H4 (cell line): ENCODE data around the gene PRKAG2. TPM values are rescaled to one million over a fixed set of nuclear protein-coding genes. Genes with fewer than 3 reads are reported as not detected.
"Not testable (repeated sequence)": the region's sequence is repeated elsewhere in the genome, so short reads cannot be mapped to it uniquely, and the experiment has no call there.

Experiments used
- DNase-seq: peaks from one replicate; pipeline ENCODE4 v3.0.0-alpha.2; 2015; ENCODE audit warnings: low spot score
- total RNA-seq: library from RNA; depleted of rRNA; stranded (reverse); fragments of >200 nt; shearing (Covaris generic); gene quantifications from 2 replicates; pipeline ENCODE4 v1.2.3, GENCODE V29; 2014; rRNA removed

PRKAG2 gene
- 7.3 and 11.3 TPM in 2 replicates for total RNA-seq

DNA sequence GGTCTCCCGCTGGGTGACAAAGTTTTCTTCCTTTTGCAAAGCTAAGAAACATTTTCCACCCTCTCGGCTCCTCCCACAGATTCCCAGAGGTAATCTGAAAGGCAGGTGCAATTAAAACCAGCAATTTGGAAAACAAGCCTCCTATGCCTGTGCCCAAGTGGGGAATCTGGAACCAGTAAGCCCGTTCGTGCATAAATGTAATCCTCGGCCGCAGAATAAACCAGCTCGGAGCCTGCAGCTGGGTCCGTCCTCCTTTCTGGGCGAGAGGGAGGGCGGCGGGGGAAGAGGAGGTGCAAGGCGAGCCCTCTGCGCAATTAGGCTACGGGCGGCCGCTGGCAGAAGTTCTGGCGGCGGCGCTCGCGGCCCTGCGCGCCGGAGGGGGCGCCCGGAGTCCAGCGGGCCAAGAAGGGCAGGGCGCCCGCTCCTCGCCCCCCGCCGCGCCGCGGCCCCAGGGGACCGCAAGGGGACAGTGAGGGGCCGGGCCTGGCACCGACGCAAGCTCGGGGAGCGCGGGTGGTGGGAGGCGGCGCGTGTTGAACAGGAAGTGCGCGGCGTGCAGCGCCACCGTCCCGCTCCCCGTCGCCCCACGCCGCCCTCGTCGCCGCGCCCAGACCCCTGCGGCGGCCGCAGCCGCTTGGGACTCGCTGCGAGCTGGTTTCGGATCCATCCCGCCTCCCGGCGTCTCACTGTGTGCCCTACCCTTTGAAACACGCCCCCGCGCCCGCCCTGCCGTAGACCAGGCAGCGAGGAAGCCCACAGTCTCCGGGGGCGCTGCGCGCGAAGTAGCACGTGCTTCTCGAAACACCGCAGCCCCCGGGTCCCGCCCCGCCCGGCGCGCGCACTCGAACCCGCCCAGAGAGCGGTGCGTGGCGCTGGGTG is at the start of gene PRKAG2:
Gene PRKAG2, minus strand, starts transcription at position 217 of the 879 bp plus-strand sequence. CDS start 495 bp downstream, outside the sequence.
- DNase-seq, result peak; percentile 38

DNA sequence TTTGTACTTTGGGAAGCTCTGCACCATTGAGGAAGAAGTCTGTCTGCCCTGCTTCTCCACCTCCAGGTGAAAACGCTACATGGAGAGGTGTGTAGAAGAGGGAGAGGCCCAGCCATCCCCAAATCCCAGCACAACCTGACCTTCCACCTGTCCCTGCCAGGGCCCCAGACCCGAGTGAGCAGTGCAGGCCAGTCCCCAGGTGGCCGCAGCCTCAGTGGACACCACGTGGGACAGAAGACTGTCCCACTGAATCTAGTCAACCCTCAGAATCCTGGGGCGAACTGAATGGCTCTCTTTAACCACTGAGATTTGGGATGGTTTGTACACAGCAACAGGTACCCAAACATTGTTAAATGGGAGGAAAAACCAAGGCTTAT is 49.4 kb upstream of the PRKAG2 start:
- no peak for DNase-seq

DNA sequence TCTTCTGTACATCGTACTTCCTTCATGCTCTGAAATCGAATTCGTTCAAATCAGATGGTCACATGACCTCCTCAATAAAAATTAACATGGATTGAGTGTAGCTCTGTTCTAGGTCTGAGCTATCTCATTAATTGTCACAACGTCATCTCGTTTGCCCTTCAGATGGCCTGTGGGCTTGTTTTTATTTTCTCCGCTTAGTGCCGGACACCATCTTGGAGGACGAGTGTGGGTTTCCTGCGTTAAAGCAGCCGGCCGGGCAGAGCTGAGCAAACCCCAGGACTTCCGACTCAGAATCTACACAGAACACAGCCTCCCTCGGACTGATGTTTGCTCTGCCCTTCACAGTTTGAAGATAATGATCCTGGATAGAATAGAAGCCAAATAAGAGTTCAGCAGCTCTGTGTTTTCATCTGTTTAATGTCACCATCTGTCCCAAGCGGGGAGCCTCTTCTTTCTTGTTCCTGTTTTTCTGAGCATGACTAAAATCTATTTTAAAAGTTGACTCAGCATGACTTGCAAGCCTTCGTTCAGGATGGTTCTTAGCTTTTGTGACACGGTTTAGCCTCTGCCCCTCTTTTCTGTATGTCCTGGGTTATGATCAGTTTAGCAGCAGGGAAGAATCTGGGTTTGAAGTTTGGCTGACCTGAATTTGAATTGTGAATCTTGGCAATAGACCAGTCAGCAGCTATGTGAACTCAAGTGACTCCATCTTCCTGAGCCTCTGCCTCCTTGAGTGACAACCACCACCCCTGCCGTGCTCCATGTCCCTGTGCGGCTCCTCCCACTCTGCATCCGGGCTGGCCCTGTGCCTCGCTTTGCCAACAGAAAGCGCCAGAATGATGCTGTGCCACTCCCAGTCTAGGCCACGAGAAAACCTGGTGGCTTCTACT is 48.8 kb upstream of the PRKAG2 start:
- DNase-seq, result no peak

DNA sequence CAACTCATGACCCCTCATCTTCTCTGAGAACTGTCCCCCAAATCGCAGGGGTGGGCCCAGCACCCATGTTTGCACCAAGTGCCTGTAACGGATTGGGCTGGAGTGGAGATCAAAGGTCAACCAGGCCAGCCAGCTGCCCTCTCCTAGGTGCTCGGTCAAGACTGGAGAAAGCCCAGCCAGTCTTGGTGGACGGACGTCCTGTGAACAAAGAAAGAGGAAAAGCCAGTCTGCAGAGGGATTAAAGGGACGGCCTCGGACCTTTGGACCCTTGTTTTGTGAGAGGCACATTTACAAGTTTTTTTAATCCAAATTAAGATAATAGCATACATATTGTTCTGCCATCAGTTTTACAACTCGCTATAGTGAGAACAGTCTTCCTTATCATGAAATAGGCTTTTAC is 47.6 kb upstream of the PRKAG2 start:
- no peak for DNase-seq

DNA sequence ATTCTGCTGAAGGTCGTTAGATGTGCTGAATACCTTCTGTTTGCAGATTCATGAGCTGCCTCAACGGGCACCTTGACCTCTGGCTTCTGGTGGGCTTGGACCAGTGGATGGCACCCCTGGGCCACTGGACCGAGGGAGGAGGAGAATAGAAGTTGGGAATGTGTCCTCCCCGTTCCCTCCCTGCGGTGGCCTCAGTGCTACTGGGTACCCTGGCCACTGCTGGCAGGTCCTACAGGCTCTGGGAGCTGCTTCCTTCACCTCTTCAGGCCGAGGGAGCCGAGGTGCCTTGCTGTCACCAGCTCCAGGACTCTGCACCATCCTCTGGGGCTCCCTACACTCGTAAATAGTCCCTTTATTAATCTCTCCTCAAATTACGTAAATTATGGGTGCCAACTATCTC is 47.1 kb upstream of the PRKAG2 start:
- no peak for DNase-seq

DNA sequence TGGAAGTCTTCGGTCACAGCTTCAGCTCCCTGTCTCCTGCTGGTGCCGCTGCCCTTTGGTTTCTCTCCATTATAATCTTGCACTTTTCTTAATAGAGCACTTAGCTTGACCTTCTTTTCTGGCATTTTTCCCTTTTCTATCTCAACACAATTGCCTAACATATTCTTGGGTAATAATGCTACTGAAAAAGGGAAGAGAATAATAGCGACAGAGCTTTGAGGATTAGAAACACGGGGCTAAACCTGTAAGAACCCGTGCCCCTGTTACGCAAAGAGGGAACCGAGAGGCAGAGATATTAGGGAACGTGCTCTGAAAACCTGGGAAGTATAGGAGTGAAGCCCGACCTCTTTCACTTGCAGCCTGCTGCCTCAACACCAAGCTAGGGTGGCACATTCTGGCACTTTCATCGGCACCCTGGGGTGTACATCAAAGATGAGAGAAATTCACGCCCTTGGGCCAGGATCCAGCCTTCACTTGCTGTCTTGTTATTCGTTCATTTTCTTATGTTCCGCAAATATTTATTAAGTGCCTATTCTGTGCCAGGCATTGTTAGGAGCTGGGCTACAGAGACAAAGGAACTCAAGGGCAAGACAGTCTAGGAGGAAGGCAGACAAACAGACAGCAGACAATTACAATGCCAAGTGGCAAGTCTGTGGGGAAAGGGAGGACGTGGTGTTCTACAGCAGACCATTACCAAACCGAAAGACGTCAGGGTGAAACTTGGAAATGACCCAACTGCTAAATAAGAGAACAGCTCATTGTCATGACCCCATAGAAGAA is 46.4 kb upstream of the PRKAG2 start:
- no peak for DNase-seq

DNA sequence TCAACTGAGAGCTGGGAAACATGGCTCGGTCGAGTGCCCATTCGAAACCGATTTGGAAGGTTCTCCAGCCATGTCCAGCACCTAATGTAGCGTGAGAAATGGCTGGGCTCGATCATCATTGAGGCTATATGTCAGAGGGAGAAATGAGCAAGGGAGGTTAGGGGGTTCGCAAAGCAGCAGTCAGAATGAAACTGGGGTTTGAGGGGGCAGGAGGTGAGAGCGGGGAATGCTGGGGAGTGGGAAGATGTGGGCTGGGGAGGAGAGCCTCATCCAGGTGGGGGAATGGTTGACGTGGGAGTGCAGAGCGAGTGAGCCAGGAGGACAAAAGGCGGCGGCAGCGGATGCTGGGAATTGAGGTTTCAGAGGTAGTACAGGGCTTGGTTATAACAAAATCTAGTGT is 44.5 kb upstream of the PRKAG2 start:
- no peak for DNase-seq

DNA sequence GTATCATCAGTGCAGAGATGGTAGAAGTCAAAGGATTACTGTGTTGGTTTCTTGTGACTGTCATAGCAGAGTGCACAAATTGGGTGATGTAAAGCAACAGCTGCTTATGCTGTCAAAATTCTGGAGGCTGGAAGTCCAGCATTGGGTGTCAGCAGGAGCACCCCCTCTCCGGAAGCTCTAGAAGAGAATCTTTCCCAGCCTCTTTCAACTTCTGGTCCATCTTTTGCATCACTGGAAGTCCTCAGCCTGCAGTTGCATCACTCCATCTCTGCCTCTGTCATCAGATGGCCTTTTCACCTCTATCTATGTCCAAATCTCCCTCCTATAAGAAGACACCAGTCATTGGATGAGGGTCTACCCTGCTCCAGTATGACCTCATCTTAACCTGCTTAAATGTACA is 43.6 kb upstream of the PRKAG2 start:
- DNase-seq, result no peak

DNA sequence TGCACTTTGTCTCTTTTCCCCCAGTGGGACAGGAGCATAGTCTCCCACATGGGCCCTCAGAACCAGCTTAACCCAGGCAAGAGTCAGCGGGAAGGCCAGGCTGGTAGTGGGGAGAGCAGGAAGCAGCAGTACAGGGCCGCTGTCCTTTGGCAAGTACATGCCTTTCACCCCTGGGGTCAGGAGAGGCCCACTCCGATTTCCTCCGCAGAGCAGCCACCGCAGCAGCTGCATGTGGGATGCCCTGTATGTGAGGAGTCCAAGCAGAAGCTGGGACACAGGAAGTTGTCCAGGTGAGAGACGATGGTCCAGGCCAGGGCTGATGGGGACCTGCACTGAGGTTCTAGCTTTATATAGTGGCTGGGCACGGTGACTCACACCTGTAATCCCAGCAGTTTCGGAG is 42.7 kb upstream of the PRKAG2 start:
- no peak for DNase-seq

DNA sequence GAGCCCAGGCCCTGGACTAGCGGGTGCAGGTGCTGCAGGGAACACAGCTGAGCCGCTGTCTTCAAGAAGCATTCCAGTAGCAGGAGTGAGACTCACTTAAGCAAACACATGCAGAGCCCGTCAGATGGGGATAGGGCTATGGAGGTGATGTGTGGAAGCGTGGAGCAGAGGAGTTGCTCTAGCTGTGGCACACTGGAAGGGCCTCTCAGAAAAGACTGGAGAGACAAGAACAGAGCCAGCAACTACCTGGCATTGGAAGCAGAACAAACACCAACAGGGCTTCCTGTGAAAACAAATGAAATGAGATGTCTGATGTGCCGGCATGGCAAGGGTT is 41.6 kb upstream of the PRKAG2 start:
- no peak for DNase-seq

DNA sequence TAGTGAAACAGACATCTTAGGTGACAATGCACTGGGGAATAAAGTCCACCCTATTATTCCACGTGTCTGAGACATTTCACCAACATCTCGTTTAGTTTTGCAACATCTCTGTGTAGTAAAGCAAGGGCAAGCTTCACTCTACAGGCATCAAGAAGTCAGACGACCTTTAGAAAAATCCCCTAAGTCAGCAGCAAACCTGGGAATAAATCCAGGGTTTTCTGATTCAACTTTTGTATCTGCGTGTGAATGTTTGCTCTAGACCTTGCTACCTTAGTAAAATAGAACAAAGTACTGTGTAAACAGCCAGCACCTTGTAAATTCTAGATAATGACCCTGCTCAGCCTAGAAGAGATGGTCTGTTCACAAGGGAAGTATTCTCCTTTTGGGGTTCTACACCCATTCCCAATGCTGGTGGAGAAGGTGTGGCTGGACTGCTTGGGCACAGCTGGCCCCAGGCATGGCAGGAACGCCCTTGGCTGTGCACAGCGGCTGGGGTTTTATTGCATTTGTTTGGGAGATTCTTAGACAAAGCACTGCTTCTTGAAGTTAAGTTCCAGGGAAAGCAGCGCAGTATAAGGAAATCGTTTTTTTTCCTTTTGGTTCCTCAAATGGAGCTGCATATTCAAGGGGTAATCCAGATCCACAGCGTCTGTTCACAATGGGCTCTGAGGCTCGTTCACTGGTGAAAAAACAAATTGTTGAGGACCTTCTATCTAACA is 41.0 kb upstream of the PRKAG2 start:
- no peak for DNase-seq

DNA sequence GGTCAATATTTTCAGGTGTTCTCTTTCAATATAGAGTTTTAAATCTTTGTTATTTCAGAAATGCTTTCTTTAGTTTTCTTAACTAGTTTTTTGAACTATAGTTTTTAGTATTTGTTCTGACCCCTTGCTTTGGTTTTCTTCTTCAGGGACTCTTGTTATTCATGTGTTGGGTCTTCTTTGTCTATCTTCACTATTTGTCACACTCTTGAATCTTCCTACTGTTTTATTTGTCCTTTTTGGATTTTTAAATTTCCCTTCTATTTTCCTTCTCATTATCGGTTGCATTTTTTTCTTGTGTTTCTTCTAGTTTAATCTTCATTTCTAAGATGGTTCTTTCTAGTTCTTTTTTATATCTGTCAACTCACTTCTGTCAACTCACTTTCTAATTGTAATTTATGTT is 37.1 kb upstream of the PRKAG2 start:
- no peak for DNase-seq

DNA sequence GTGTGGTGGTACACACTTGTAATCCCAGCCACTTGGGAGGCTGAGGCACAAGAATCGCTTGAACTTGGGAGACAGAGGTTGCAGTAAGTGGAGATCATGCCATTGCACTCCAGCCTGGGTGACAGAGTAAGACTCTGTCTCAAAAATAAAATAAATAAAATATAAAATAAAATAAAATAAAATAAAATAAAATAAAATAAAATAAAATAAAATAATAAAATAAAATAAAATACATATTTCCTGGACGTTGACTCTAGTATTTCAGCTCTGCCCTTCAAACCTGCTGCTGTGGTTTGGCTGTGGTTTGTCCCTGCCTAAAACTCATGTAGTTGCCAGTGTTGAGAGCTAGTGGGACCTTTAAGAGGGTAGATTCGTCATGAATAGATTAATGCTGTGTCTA is 33.7 kb upstream of the PRKAG2 start:
- not testable (repeated sequence) for DNase-seq

DNA sequence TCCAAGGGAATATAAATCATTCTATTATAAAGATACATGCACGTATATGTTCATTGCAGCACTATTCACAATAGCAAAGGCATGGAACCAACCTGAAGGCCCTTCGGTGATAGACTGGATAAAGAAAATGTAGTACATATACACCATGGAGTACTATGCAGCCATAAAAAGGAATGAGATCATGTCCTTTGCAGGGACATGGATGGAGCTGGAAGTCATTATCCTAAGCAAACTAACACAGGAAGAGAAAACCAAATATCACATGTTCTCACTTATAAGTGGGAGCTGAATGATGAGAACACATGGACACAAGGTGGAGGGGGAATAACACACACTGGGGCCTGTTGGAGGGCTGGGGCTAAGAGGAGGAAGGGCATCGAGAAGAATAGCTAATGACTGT is 30.2 kb upstream of the PRKAG2 start:
- not testable (repeated sequence) for DNase-seq

DNA sequence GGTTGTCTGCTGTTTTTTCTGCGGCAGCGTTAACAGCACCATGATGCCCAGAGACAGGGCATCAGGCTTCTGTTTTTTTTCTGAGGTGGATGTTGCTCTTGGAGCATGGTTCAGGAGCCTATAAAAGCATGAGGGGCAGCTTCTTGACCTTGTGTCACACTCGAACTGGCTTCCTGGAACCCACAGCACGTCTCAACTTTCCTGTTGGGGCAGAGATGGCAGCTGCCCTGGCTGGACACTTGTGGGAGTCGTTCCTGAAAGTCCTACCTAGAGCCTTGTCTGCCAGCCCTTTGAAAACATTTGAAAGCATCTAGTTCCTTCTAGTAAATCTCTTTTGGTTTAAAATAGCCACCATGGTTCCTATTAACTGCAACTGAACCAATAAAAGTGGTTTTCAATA is 28.9 kb upstream of the PRKAG2 start:
- no peak for DNase-seq

DNA sequence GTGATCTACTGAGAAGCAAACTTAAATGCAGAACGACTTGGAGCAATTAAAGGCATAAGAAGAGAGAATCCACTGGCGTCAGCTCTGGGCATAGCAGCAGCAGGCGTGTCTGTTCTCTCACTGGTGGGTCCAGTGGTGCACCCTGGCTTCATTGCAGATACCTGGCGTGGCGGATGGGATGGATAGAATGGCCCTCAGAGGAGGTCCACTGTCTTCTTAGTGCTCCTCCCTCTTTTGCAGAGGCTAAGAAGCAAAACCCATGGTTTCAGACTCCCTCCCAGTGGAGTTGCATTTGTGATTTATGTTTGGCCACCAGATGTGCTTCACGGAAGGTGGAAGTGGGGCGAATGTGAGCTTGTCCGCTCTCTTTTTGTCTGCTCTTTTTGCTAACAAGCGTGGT is 28.4 kb upstream of the PRKAG2 start:
- no peak for DNase-seq

DNA sequence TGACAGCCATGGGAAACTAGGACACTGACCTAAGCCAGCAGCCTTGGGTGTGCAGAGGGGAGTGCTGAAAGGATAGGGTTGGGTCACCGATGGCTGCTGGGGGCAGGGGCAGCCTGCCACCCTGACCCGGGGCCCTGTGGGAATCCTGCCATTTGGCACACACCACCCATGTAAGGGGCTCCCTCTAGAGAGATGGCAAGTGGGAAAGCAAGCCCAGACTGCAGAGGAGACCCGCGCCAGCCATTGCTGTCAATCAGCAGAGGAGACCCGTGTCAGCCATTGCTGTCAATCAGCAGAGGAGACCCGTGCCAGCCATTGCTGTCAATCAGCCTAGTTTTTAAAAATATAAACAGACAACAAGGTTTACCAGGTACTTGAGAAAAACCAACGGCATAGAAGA is 27.4 kb upstream of the PRKAG2 start:
- DNase-seq, result no peak

DNA sequence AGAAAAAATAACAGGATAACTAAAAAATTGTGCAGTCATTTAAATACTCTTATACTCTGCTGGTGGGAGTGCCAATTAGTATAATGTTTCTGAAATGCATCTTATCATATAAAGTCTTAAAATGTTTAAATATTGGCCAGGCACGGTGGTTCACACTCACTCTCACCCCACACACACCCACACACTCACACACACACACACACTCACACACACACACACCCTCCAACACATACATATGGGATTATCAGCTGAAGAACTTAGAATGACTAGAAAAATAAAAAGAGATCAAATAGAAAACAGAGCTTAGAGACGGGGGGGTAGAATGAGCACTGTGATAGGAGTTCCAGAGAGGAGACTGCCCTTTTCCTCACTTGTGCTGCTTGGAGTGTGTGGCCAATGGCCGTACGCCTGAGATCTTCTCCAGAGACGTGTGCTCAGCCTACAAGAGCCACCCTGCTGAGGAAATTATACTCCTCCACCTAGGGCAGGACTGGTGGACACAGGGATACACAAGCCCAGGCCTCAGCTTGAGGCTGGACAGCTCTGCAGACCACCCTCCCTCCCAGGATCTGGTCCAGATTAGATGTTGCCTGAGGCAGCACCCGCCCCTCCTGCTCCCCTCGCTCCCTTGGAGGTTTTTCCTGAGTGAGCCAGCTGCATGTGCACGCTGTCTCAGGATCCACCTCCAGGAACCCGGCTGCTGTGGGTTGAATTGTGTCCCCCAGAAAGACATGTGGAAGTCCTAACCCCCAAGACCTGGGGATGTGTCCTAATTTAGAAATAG is 26.5 kb upstream of the PRKAG2 start:
- no peak for DNase-seq

DNA sequence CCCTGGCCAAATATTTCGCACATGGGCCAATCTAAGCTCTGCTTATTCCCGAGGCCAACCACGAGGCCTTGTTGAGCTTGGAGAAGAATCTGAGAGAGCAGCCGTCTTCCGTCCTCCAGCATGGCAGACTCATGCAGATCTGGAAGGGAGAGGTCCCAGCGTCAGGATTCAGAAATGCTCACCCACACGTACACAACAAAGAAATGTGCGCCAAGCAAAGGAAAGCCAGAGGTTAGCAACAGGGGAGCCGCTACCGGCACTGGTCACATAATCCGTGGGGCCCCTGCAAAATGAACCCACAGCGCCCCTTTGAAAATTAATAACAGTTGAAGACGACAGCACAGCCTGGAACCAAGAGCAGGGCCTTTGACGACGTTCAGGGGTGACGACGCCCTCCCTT is 25.4 kb upstream of the PRKAG2 start:
- no peak for DNase-seq

DNA sequence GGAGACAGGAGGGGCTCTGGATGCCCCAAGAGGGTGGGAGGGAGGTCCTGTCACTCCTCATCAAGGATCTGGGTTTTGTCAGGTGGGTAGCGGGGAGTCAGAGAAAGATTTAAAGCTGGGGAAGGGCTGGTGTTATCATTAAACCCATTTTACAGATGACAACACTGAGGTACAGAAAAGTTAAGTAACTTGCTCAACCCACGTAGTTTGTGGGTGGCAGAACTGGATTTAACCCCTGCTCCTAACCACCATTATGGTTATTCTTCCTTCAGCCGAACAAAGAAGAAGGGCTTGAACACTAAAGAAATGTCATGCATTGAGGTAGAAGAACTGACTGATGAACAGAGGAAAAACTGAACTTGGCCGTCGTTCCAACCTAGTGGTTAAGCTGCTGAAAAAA is 24.9 kb upstream of the PRKAG2 start:
- DNase-seq, result no peak
